HL-60/S4 (cell line): Measurements from ENCODE around the gene NAP1L4.

ENCODE experiments used
- in situ Hi-C: fragments of 300-500 bp; cut with MboI; formaldehyde crosslinking; loops from 2 replicates; pipeline ENCODE4 v1.14.3; 2022; ENCODE audit warnings: low sequenced_read_pairs

NAP1L4 gene, protein sequence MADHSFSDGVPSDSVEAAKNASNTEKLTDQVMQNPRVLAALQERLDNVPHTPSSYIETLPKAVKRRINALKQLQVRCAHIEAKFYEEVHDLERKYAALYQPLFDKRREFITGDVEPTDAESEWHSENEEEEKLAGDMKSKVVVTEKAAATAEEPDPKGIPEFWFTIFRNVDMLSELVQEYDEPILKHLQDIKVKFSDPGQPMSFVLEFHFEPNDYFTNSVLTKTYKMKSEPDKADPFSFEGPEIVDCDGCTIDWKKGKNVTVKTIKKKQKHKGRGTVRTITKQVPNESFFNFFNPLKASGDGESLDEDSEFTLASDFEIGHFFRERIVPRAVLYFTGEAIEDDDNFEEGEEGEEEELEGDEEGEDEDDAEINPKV

DNA sequence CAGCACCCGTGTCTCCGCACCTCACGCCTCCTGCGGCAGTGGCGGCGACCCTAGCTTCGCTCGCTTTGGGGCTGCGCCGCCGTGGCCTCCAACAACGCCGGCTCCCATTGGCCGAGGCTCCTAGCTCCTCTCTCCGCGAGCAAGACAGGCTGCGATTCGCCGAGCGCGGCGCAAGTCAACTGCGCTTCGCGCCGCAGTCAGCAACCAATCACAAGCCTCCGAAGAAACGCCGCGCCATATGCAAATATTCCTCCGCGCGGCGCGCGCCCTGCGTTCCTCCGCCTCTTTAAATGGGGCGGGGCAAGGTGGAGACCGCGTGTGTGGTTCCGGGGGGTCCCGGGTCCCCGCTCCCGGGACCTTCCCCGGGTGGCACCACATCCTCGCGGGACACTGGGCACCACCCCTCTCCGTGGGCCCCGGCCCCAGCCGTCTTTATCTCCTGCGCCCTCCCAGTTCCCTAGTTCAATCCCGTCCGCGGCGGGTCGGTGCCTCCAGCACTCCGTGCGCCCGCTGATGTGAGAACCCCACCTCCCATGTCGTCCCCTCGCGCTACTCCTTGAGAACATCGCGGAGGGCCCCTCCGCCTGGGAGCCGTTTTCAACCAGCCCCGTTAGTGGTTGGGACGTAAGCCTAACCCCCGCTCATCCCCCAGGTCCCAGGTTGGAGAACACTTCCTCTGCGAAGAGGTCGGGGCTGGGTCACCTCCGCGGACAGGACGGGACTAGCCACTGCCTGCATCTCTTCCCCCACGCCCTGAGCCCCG is at the start of gene NAP1L4:
Gene NAP1L4 (minus strand): TSS at position 96 of the 763 bp plus-strand sequence. CDS start 13,109 bp downstream, outside the sequence.
- in situ Hi-C loops, result no loop called here

DNA sequence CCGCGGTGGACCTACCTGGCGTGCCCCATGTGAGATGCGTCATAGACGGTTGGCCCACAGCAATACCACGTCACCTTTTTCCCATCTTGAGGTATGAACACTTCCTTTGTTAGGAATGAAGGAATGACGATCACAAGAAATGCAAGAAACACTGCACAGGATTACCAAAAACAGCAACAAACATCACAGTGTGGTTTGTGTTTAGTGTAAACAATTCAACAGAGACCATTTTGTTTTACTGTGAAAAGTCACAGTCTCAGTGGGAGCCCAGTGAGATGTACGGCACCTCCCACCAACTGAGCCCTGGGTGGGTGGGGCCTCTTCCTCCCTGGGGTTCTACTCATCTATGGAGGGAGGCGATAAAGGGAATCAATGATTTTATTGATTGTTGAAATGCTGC is 48.8 kb upstream of the NAP1L4 start:
- in situ Hi-C loops, result no loop called here

DNA sequence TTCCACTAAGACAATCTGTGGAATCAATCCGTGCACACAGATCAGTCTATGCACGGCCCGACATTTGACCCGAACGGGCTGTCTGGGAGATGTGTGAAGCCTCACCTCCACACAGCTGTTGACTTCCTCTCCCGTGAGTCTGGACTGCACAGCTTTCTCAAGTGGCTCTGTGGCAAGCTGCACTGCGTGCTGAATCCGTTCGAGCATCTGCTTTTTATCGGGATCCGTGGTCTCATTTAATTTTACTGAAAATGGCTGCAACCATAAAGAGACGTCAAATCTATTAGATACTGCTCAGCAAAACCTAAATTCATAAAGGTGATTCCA is 45.8 kb upstream of the NAP1L4 start:
- in situ Hi-C loops, result loop anchor here (10.0 kb wide), 1 partner anchor 57 kb away; no protein-coding TSS in a partner anchor

DNA sequence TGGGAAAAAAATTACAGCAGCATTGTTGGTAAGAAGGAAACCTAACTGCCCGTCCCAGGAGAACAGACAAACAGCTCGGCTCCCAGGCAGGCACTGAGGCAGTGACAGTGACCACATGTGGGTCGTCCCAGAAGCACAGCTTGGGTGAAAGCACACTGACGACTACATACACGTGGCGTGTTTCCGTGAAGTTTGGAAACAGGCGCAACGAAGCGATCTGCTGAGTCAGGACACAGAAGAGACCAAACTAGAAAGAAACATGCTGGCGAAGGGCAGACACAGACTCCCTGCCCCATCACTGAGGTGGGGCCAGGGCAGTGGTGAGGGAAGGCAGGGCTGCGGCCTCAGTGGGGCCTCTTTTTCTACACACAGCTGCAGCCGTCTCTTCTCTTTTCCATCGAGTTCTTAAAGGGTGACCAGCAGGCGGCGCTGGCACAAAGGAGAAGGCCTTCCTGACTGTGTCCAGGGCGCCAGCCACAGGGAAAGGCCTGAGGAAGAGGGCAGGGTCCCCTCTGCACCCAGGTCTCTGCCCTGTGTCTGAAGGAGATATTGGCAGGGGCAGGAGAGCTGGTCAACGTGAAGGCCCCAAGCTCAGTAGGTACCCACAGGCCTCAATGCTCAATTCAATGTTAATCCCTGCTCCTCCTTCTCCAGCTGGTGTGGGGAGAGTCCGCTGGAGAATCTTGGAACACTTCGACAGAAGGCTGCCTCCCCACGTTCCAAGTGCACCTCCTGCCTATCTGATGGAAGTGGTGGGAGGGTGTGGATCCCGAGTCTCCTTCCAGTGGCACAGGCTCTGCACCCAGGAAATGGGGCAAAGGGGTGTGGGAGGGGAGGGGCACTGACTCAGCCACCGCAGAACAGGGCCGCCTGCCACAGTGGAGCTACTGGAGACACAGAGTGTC is 45.2 kb upstream of the NAP1L4 start:
- in situ Hi-C loops, result loop anchor here (10.0 kb wide), 1 partner anchor 58 kb away; no protein-coding TSS in a partner anchor

DNA sequence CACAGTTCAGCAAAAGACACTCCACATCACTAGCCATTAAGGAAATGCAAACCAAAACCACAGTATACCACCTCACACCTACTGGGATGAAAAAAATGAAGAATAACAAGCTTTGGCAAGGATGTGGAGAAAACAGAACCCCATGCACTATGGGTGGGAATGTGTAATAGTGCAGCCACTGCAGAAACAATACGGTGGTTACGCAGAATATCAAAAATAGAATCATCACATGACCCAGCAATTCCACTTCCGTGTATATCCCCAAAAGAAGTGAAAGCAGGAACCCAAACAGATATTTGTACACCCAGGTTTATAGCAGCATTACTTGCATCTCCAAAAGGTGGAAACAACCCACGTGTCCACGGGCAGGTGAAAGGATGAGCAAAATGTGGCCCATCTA is 44.3 kb upstream of the NAP1L4 start:
- in situ Hi-C loops, result loop anchor here (10.0 kb wide), 1 partner anchor 58 kb away; no protein-coding TSS in a partner anchor

DNA sequence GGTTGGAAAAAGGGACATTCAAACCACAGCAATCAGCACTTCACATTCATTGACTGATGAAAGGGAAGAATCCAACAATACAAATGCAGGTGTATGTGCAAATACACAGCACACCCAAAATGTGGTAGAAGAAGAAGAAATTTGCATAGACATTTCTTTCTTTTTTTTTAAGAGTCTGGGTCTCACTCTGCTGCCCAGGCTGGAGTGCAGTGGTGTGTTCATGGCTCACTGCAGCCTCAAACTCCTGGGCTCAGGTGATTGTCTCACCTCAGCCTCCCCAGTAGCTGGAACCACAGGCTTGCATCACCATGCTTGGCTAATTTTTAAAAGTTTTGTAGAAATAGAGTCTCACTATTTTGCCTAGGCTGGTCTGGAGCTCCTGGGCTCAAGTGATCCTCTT is 43.2 kb upstream of the NAP1L4 start:
- in situ Hi-C loops, result loop anchor here (10.0 kb wide), 1 partner anchor 59 kb away; no protein-coding TSS in a partner anchor

DNA sequence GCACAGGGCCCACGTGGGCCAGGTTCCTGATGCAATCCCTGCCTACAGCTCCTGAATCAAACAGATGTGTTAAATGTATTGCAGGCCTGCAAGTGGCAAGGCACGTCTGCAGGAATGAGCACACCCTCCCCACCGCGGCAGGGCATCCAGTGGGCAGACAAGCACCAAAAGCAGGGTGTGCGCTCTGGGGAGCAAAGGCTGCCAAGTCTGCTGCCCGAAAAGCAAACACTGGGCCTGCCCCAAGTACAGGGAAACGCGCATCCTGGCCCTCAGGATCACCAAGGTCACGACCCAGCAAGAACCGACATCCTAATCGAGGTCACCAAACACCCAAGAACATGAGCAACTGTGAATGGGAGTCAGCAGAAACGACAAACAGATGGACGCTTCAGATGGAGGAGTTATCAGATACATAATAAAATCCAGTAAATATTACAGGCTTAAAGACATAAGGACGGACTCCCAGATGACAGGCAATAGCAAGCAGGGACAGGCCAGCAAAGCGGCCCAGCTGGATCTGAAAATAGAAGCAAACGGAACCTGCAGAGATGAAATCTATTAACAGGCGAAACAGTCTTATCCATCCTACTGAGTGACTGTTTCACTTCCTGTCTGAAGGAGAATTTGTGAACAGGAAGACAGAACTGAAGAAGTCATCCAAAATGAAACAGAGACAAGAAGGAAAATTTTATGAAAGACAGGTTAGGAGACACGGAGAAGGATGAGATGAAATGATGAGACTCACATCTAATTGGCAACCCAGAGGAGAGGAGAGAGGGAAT is 38.4 kb upstream of the NAP1L4 start:
- in situ Hi-C loops, result loop anchor here (10.0 kb wide), 1 partner anchor 64 kb away; no protein-coding TSS in a partner anchor

DNA sequence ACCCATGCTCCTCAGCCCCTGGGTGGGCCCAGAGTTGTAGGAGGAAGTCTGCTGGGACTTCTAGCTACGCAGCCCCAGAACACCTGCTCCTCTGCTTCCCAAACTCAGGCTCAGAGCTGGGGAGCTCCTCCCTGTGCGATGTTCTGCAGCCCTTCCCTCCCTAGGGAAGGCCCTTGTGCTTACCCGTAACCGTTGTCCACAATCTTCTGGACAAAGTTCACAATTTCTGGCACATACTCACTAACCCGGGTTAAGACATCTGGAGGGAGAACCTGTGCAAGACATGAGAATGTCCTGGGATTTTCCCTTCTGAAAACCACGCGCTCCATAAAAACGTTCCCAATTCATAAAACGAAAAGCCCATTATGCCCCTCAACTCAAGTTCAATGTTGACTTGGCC is 36.7 kb upstream of the NAP1L4 start:
- in situ Hi-C loops, result no loop called here

DNA sequence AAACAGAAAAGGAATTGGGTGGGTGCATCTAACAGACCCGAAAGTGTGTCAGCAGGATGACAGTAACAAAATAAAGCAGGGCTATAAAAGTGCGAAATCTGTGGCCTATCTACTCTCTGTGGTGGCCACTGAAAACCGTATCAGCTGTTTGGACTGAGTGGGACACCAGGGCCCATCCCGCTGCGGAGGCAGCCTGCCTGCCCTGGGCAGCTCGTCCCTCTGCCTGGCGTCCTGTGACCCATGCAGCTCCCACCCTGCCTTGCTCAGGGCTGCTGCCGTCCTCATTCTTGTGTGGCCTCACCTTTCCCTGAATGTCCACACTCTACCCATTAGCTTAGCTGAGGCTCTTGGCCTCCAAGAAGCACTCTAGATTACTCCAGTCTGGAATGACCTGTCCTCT is 34.7 kb upstream of the NAP1L4 start:
- in situ Hi-C loops, result no loop called here

DNA sequence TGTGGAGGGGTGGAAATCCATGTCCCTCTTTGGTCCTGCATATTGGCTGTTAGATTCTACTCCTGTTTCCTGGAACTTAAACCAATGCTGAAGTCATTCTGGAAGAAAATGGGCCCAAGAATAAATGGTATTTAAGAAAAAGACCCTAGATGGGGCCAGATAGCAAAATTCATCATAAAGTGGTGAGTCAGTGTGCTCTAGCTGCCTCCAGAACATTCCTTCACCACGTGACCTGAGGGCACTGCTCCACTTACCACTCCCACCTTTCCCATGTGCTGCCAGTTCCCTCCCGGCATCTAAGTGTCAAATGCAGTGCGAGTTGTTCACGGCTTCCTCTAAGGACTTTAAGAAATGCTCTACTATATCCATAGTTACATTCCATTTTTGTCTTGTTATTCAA is 30.9 kb upstream of the NAP1L4 start:
- in situ Hi-C loops, result no loop called here

DNA sequence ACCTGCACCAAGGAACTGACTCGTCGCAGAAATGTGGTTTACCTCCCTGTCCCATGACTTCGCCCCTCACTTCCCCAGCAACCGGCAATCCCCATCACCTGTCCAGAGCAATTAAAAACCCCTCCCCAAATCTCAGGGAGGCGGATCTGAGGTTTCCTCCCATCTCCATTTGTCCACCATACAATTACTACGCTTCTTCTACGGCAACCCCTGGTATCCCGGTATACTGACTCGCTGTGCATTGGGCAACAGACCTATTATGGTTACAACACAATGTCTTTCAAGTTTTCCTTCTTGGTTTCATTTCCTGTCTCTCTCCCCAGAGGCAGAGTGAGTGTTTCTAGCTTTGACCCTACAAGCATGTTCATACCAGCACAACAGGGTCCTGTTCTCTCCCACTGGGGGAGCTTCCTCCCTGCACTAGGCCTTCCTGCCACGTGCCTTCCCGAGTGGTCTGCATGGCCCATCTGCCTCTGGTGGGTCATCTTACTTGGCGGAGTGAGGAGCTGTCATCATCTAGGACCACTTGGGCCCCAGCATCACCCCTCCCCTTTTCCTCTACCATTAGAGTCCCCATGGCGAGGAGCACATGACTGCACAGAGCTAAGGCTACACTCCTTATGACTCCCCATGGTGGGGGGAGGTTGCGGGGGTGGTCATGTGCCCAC is 30.3 kb upstream of the NAP1L4 start:
- in situ Hi-C loops, result no loop called here

DNA sequence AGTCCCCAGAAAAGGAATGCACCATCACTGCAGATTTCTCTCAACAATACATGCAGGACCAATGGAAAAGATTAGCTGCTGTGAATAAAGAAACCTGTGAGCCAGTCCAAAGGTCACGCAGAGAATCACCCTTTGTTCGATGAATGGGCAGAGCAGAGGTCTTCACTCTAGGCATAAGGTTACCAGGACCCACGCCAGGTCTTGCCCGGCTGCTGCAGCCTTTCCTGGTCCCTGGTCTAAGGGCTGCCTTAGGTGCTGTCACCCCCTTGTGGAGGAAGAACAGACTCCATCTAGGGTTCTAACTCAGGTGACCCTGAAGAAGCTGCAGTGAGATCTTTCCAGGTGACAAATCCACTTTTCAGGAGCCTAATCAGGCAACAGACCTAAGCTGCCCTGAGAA is 29.0 kb upstream of the NAP1L4 start:
- in situ Hi-C loops, result no loop called here

DNA sequence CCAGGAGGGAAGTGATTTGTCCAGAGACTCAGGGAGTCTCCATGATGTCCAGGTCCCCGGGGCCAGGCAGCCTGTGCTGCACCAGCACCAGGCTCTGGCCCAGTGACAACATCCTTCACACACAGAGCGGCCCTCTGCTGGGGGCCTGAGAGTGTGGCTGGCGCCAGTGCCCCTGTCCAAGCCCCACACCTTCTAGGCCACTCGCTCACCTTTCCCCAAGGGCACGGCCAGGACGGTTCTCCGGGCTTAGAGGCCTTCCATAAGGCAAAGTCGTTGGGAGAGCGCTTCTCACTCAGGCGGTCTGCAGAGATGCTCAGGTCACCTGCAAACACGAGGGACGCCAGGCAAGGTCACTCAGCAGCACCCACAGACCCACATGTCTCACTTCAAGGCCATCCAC is 27.9 kb upstream of the NAP1L4 start:
- in situ Hi-C loops, result no loop called here

DNA sequence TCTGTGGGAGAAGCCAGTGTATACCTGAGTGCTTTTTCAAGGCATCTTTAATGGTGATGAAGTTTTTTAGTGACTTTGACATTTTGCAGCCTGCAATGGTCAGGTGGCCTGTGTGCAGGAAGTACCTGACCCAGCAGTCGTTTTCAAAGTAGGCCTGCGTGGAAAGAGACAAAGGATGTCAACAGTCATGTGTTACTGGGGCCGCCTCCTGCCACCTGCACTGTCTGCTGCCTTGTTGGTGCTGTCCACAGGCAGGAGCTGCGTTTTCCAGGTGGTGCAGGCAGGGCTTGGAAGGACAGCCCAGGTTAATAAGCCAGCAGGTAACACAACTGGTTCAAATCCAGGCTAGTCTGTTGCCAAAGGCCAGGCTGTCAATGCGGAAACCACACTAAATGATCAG is 26.5 kb upstream of the NAP1L4 start:
- in situ Hi-C loops, result no loop called here

DNA sequence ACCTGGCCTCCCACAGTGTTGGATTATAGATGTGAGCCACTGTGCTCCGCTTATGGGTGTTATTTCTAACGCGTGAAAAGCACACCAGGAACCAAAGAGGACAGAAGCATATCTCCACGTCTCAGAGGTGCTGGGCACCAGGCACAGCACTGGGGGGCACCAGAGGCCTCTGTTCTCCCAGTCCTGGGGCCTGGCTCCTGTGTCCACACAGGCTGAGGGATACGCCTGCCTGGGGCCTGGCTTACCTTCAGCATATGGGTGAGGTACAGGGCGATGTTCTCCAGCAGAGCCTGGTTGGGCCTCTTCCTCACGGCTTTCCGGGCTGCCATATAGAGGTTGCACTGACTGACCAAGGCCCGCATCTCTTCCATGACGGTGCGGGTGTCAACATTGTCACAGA is 24.7 kb upstream of the NAP1L4 start:
- in situ Hi-C loops, result no loop called here

DNA sequence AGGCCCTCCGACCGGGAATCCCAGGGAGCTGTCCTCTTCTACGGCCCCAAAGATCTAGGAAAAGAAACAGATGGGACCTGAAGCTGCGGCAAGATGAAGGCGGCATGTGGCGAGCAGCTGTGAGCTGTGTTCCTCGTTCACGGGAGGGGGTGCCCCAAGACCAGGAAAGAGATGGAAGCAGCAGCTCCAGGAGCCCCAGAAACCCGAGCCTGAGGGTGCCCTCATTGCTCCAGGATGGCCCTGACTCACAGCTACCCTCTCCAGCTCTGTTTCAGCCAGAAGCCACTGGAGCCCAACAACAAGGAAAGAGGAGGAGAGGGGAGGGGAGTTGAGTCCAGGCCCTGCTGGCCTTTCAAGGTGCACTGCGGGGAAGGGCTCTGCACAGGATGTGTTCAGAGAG is 23.7 kb upstream of the NAP1L4 start:
- in situ Hi-C loops, result no loop called here

DNA sequence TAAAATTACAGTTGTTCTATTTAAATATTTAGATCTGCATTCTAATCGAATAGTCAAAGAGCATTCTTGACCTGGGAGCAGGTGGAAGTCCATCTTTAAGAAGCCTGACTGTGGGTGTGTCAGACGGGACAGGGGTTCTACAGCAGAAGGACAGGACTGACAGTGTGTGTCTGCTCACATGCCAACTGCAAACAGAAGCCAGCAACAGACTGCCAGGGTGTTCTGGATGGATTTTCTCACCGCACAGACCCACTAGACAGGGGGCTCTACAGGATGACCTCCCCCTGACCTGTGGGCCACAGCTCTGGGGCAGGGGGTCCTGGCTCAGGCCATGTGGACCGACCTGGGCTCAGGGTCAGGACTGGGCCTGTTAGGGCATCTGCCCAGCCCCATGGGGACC is 22.8 kb upstream of the NAP1L4 start:
- in situ Hi-C loops, result no loop called here

DNA sequence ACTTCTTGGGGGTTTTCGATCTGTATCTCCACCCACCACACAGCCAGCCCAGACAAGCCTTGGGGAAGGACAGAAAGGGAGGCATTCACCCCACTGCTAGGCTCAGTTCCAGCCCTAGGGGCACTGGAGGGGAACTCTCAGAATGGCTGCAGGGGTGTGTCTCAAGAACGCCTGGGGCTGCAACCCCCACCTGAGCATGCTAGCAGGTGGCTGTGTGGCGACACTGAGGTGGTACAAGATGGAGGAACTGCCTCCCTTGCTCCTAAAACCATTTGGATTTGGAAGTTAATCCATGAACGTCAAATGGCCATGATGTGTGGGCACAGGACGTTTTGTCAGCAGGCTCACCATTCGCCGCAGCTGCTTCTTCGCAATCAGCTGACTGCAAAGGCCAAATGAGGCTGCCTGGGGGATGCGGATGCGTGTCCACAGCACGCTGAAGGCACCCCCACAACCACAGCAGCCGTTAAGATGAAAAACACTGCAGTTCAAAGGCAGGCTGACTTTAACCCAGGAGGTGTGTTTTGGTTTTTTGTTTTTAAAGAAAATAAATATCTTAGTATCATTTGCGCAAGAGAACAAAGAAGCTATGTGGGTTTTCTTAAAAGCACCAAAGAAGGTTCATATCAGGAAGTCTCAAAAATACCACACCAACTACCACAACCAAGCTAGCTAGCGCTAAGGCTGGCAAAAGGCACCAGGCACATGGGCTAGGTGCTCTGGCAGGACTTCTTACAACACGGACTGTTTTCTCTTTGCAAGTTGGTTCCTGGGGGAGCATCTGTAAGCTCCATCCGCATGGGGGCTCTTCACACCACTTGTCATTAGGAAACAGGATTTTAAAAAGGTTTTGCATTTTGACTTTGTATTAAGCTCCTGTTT is 22.2 kb upstream of the NAP1L4 start:
- in situ Hi-C loops, result no loop called here
